ENCODE data around the gene ARHGEF16. TPM values are rescaled to one million over a fixed set of nuclear protein-coding genes. Genes with fewer than 3 reads are reported as not detected.

The ARHGEF16 gene
- total RNA-seq, 1 donor from 2014 or later, result 33.0 TPM

DNA sequence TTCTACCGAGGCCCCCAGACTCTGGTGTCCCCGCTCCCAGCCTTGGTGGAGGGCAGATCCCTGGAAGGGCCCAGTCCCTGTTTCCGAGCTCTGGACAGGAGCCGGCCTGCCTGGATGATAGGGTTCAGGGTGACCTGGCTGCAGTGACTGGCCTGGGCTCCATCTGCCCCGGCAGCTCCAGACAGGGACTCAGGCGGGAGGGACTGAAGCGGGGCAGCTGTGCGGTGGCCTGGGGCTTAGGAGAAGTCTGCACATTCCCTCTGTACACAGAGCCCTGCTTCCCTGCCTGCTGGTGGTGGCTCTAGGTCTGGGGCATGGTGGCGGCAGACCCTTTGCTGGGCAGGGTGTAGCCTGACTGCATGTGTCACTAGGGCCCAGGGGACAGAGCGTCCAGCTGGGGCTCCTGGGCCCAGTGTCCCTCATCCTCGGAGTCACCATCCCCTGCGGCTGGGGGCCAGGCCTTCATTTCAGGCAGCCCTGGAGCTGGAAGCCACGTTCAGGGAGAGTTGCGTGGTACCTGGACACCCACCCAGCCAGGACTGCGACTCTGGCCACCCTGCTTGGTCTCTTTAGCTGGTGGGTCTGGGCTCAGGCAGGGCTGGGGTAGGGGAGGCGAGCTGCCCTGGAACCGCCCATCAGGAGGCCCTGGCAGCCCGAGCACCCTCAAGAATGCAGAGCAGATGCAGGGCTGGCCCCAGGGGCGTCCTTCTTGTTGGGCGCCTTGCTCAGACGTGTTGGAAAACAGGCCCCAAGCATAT lies 9.6 kb downstream of the ARHGEF16 start:
- no peaks in the 10 kb centered on the region for H3K36me3 ChIP-seq (ENCODE audit: control insufficient read depth, insufficient read depth, low read length)
- TF ChIP-seq, protein P1, sequence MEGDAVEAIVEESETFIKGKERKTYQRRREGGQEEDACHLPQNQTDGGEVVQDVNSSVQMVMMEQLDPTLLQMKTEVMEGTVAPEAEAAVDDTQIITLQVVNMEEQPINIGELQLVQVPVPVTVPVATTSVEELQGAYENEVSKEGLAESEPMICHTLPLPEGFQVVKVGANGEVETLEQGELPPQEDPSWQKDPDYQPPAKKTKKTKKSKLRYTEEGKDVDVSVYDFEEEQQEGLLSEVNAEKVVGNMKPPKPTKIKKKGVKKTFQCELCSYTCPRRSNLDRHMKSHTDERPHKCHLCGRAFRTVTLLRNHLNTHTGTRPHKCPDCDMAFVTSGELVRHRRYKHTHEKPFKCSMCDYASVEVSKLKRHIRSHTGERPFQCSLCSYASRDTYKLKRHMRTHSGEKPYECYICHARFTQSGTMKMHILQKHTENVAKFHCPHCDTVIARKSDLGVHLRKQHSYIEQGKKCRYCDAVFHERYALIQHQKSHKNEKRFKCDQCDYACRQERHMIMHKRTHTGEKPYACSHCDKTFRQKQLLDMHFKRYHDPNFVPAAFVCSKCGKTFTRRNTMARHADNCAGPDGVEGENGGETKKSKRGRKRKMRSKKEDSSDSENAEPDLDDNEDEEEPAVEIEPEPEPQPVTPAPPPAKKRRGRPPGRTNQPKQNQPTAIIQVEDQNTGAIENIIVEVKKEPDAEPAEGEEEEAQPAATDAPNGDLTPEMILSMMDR (IDR thresholded peaks at IDR 0.05; ENCODE audit: insufficient read depth, low read length, poor library complexity, severe bottlenecking), result no peak
- DNase-seq (ENCODE audit: low read depth), result no peak
- H3K4me3 ChIP-seq (ENCODE audit: low read depth, low read length), result no peak overlapping the region
- H3K27me3 ChIP-seq (ENCODE audit: control insufficient read depth, insufficient read depth, low read length), result no peaks in the 10 kb centered on the region

- H3K4me3 ChIP-seq (ENCODE audit: low read depth, low read length), result no peak overlapping the region
- no peaks in the 10 kb centered on the region for H3K36me3 ChIP-seq (ENCODE audit: control insufficient read depth, insufficient read depth, low read length)
- no peaks in the 10 kb centered on the region for H3K27me3 ChIP-seq (ENCODE audit: control insufficient read depth, insufficient read depth, low read length)
- TF ChIP-seq, protein P1 (IDR thresholded peaks at IDR 0.05; ENCODE audit: insufficient read depth, low read length, poor library complexity, severe bottlenecking), result no peak
- DNase-seq (ENCODE audit: low read depth), result no peak
These were observed 10.2 kb downstream of the ARHGEF16 start for GRCh38 chr1:3464649-3465025.

DNA sequence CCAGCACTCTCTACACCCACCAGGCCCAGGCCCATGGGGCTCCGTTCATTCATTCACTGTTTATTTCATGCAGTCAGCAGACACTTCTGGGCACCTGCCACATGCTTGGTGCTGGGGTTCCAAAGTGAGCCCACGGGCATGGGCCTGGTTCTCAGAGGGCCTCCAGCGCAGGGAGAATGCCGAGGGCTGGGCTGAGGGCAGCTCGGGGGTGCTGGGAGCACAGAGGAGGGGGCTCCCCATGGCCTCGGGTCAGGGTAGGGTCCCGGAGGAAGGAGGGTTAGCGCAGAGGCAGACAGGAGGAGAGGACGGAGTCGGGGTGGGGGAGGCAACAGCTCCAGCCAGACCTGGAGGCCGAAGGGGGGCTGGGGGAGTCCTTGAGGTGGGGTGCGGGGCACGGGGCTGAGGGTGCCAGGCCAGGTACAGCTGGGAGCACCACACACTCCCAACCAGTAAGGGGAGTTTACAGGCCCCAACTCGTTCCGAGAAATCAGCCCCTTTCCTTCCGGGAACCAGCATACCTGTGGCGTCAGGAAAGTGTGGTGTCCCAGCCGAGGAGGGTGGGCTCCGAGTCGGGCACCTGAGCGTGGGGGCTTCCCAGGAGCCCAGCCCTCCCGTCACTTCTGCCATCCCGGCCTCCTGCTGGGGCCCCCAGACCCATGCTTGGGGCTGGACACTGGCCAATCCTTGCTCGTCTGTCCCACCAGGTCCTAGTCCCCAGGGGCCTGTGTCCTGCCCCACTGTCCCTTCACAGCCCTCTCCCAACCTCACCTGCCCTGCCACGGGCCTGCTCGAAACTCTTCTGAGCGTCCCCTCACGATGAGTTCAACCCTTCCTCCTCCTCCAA lies 10.8 kb downstream of the ARHGEF16 start:
- no peak overlapping the region for H3K4me3 ChIP-seq (ENCODE audit: low read depth, low read length)
- H3K27me3 ChIP-seq (ENCODE audit: control insufficient read depth, insufficient read depth, low read length), result no peaks in the 10 kb centered on the region
- TF ChIP-seq, protein P1 (IDR thresholded peaks at IDR 0.05; ENCODE audit: insufficient read depth, low read length, poor library complexity, severe bottlenecking), result no peak
- no peak for DNase-seq (ENCODE audit: low read depth)
- H3K36me3 ChIP-seq (ENCODE audit: control insufficient read depth, insufficient read depth, low read length), result no peaks in the 10 kb centered on the region

DNA sequence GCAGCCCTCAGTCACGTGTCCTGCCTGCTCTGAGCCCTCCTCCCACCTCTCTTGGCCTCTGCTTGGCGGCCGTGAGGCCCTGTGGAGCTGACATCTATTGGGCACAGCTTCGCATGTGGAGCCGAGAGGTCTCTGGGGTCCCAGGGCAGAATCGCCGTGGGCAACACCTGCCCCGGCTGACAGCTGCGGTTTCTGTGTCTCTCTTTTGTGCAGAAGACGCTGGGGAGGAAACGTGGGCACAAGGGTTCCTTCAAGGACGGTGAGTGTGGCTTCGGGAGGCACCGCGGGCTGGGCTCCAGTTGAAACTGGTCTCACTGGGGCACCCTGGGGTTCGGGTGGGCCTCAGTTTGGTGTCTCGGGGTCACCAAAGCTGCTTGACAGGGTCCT lies 11.5 kb downstream of the ARHGEF16 start:
- H3K27me3 ChIP-seq (ENCODE audit: control insufficient read depth, insufficient read depth, low read length), result no peaks in the 10 kb centered on the region
- DNase-seq (ENCODE audit: low read depth), result no peak
- no peaks in the 10 kb centered on the region for H3K36me3 ChIP-seq (ENCODE audit: control insufficient read depth, insufficient read depth, low read length)

DNA sequence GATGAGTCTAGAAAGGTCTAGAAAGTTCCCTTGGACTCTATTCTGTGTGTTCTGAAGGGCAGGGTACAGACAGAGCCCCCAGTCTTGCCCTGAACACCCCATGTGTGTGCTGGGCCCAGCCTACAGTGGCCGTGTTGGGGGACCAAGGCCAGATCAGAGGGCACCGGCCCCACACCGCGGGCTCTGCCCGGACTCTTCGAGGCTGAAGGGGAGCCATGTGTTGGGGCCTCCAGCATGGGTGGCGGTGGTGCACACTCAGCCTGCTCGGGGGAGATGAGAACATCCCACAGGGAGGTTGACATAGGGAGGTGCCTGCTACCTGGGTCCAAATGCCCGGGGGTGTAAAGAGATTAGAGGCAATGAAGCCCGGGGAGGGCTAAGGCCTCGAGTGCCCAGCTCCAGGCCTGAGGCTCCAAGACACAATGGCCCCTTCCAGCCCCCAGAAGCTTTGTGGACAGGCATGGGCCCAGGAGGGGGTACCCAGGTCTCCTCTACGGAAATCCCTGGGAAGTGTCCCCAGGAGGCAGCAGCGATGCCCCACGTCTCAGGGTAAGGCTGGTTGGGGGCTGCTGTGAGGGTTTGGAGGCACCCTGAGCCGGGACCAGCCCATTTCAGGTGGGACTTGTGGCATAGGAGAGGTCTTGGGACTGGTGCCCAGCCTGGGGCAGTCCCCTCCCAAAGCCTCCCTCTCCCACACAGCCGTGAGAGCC lies 12.1 kb downstream of the ARHGEF16 start:
- Histone ChIP-seq H3K4me3 (ENCODE audit: low read depth, low read length) (no peak overlapping the region), H3K36me3 (ENCODE audit: control insufficient read depth, insufficient read depth, low read length) (no peaks in the 10 kb centered on the region), H3K27me3 (ENCODE audit: control insufficient read depth, insufficient read depth, low read length) (no peaks in the 10 kb centered on the region)
- TF ChIP-seq, protein P1 (IDR thresholded peaks at IDR 0.05; ENCODE audit: insufficient read depth, low read length, poor library complexity, severe bottlenecking), result no peak
- DNase-seq (ENCODE audit: low read depth), result no peak

More for the DNA sequence above, 11.5 kb downstream of the ARHGEF16 start:
- TF ChIP-seq, protein P1 (IDR thresholded peaks at IDR 0.05; ENCODE audit: insufficient read depth, low read length, poor library complexity, severe bottlenecking), result no peak
- no peak overlapping the region for H3K4me3 ChIP-seq (ENCODE audit: low read depth, low read length)
